ENCODE measurements around the gene DMKN.

- TF ChIP-seq CTCF (IDR thresholded peaks at IDR 0.05), result no peak
- no peak for TF ChIP-seq POLR2A (IDR thresholded peaks at IDR 0.05)
- no peak for TF ChIP-seq POLR2AphosphoS5 (IDR thresholded peaks at IDR 0.05)
- TF ChIP-seq EP300 (IDR thresholded peaks at IDR 0.05; ENCODE audit: low read depth), result no peak
Observed at GRCh38 chr19:35533822-35534392, 20.5 kb upstream of the DMKN start.

Data from transverse colon (tissue), 4 donors.